Measurements from ENCODE around the gene IFT122.

DNA sequence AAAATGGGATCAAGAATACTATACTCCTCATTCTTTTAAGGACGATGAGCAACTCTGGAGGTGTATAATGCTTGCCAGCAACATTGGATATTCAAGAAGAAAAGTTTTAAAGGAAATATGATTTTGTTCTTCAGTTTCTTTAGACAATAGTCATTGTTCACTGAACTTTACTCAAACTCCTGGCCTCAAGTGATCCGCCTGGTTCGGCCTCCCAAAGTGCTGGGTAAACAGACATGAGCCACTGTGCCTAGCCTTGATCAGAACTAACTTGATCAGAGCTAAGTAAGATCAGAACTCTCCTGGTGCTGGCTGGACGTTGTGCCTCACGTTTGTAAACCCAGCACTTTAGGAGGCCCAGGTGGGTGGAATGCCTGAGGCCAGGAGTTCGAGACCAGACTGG is 24.2 kb upstream of the IFT122 start:
- TF ChIP-seq, protein P1, sequence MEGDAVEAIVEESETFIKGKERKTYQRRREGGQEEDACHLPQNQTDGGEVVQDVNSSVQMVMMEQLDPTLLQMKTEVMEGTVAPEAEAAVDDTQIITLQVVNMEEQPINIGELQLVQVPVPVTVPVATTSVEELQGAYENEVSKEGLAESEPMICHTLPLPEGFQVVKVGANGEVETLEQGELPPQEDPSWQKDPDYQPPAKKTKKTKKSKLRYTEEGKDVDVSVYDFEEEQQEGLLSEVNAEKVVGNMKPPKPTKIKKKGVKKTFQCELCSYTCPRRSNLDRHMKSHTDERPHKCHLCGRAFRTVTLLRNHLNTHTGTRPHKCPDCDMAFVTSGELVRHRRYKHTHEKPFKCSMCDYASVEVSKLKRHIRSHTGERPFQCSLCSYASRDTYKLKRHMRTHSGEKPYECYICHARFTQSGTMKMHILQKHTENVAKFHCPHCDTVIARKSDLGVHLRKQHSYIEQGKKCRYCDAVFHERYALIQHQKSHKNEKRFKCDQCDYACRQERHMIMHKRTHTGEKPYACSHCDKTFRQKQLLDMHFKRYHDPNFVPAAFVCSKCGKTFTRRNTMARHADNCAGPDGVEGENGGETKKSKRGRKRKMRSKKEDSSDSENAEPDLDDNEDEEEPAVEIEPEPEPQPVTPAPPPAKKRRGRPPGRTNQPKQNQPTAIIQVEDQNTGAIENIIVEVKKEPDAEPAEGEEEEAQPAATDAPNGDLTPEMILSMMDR (IDR thresholded peaks at IDR 0.05), result no peak
- TF ChIP-seq POLR2A (IDR thresholded peaks at IDR 0.05), result no peak
